AG04450 (cell line): ENCODE results near the gene EIF3L. TPM values are rescaled to one million over a fixed set of nuclear protein-coding genes. Genes with fewer than 3 reads are reported as not detected.

Experiments used
- CTCF ChIA-PET: fragments of 300-600, 350-600 bp; formaldehyde crosslinking; extraction: SDS; loops from one replicate; lab custom pipeline; 2022; ENCODE audit warnings: antibody characterized with exemption, inconsistent platforms; lab: Charles Lee
- POLR2A ChIA-PET: fragments of 350-600 bp; formaldehyde crosslinking; extraction: SDS; loops from one replicate; lab custom pipeline; 2021; ENCODE audit warnings: antibody characterized with exemption, inconsistent platforms; lab: Yijun Ruan, JAX
- DNase-seq: peaks from one replicate; pipeline ENCODE4 v3.0.0-alpha.2; 2011; ENCODE audit warnings: low read depth, low spot score
- H3K27ac ChIP-seq: one replicate; pipeline ENCODE4 v1.5.1; 2012; ENCODE audit warnings: low read depth, low read length, control low read depth
- H3K27me3 ChIP-seq: one replicate; pipeline ENCODE4 v1.6.0; 2012; ENCODE audit warnings: low read length; ENCODE audit not compliant: control insufficient read depth, insufficient read depth
- H3K4me3 ChIP-seq: 2 replicates; pipeline ENCODE4 v1.5.1; 2011; ENCODE audit warnings: mild to moderate bottlenecking, low read depth, low read length, control low read depth
- H3K9me3 ChIP-seq: 2 replicates; pipeline ENCODE4 v1.5.1; 2012; ENCODE audit warnings: low read length; ENCODE audit not compliant: control insufficient read depth, insufficient read depth
- CTCF ChIP-seq: IDR thresholded peaks from 2 replicates; pipeline ENCODE4 v1.5.1; 2011; ENCODE audit warnings: low read depth, low read length, control low read depth, inconsistent platforms
- polyA plus RNA-seq: library from polyadenylated mRNA; depleted of rRNA; stranded (reverse); fragments of >200 nt; gene quantifications from 2 replicates; pipeline ENCODE4 v1.2.3, GENCODE V29; 2011

Gene EIF3L
- polyA plus RNA-seq, 1 experiment: 833 TPM

DNA sequence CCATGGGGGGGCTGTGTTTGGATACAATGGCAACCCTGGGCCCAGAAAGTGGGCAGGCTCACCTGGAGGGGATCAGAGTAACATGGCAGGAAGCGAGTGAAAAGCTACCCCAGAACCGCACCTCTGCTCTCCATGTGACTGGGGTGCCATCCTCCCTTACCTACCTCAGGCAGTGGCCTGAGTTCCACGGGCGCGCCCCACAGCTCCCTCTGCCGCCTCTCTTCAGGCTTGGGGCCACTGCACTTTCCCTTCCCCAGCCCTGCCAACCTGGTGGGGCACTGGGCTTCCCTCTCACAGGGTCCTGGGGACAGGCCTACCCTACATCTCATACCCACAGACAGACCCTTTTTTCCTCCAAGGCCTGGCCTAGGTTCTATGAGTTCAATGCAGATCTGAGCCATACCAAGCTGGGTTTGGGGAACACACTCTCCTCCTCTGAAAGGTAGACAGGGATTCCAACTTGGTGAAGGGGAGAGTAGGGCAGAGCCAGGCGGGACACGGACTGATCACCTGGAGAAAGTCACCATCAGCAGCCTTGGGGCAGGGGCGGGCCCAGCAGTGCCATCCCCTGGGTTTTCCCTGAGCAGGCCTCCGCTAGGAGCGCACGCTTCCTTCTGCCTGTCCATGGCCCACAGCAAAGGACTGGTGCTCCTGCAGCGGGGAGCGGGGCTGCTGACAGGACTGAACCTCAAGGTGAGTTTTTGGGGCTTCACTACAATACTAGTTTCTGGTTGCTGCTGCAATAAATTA is 19.0 kb upstream of the EIF3L start:
- no peak for TF ChIP-seq CTCF
- Histone ChIP-seq H3K4me3 (no peak overlapping the region), H3K9me3 (no peaks in the 10 kb centered on the region), H3K27ac (no peak overlapping the region), H3K27me3 (no peaks in the 10 kb centered on the region)
- POLR2A ChIA-PET: no interaction called here
- CTCF ChIA-PET: interaction anchor here (1.0 kb wide), 1 partner anchor 33 kb away, joined by 3 read pairs; no protein-coding TSS in a partner anchor
- DNase-seq: no peak

- CTCF ChIA-PET: interaction anchor here (1.0 kb wide), 1 partner anchor 32 kb away, joined by 3 read pairs; no protein-coding TSS in a partner anchor
- H3K27ac ChIP-seq: no peak overlapping the region
These were observed 17.7 kb upstream of the EIF3L start for GRCh38 chr22:37831472-37831871.

GRCh38 chr22:37832022-37832857 is 17.0 kb upstream of the EIF3L start:
- TF ChIP-seq CTCF: no peak
- CTCF ChIA-PET: interaction anchor here (2.0 kb wide), 1 partner anchor 14 kb away, joined by 5 read pairs; no protein-coding TSS in a partner anchor
- no peaks in the 10 kb centered on the region for H3K27me3 ChIP-seq
- H3K4me3 ChIP-seq: no peak overlapping the region
- POLR2A ChIA-PET: interaction anchor here (0.5 kb wide), 1 partner anchor 138 kb away, joined by 4 read pairs; no protein-coding TSS in a partner anchor
- H3K27ac ChIP-seq: no peak overlapping the region
- H3K9me3 ChIP-seq: no peaks in the 10 kb centered on the region
- no peak for DNase-seq

More at GRCh38 chr22:37831472-37831871, 17.7 kb upstream of the EIF3L start:
- no peak overlapping the region for H3K4me3 ChIP-seq
- POLR2A ChIA-PET: interaction anchor here (0.5 kb wide), 1 partner anchor 139 kb away, joined by 4 read pairs; no protein-coding TSS in a partner anchor
- no peaks in the 10 kb centered on the region for H3K27me3 ChIP-seq
- DNase-seq: no peak
- H3K9me3 ChIP-seq: no peaks in the 10 kb centered on the region
- TF ChIP-seq CTCF: no peak

- ChIA-PET CTCF (interaction anchor here (1.2 to 3.8 kb wide), 2 partner anchors 21 to 24 kb away, joined by 5 to 28 read pairs; no protein-coding TSS in a partner anchor), POLR2A (no interaction called here)
- H3K27ac ChIP-seq: no peak overlapping the region
- H3K9me3 ChIP-seq: peaks cover 4% of the 10 kb centered on the region; the same call in 1 of the 2 replicates
- no peaks in the 10 kb centered on the region for H3K27me3 ChIP-seq
- no peak for DNase-seq
- no peak for TF ChIP-seq CTCF
- no peak overlapping the region for H3K4me3 ChIP-seq
These were observed 7.0 kb upstream of the EIF3L start for GRCh38 chr22:37842015-37842793.
